GM12872 (cell line): ENCODE data around the gene MFSD2B.

Experiments
- TF ChIP-seq, protein P1 (sequence below): IDR thresholded peaks from 3 replicates; pipeline ENCODE4 v1.5.1; 2011; ENCODE audit warnings: low read depth, mild to moderate bottlenecking, low read length, moderate library complexity; ENCODE audit not compliant: insufficient read depth

The MFSD2B gene

GRCh38 chr2:24072259-24072658 lies 62.4 kb downstream of the MFSD2B start:
- TF ChIP-seq, protein P1, sequence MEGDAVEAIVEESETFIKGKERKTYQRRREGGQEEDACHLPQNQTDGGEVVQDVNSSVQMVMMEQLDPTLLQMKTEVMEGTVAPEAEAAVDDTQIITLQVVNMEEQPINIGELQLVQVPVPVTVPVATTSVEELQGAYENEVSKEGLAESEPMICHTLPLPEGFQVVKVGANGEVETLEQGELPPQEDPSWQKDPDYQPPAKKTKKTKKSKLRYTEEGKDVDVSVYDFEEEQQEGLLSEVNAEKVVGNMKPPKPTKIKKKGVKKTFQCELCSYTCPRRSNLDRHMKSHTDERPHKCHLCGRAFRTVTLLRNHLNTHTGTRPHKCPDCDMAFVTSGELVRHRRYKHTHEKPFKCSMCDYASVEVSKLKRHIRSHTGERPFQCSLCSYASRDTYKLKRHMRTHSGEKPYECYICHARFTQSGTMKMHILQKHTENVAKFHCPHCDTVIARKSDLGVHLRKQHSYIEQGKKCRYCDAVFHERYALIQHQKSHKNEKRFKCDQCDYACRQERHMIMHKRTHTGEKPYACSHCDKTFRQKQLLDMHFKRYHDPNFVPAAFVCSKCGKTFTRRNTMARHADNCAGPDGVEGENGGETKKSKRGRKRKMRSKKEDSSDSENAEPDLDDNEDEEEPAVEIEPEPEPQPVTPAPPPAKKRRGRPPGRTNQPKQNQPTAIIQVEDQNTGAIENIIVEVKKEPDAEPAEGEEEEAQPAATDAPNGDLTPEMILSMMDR = no peak

GRCh38 chr2:24073816-24074215 lies 63.9 kb downstream of the MFSD2B start:
- TF ChIP-seq, protein P1 = no peak

DNA sequence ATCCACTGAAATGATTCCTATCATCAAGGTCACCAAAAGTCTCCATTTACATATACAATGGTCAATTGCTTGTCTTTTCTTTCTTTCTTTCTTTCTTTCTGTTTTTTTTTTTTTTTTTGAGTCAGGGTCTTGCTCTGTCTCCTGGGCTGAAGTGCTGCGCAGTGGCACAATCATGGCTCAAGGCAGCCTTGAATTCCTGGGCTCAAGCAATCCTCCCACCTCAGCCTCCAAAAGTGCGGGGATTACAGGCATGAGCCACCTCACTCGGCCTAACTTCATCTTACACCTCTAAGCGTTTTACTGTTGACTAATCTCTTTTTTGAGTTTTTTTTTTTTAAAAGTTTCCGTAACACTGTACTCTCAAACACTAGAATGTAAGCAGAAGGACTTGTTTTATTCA lies 65.4 kb downstream of the MFSD2B start:
- TF ChIP-seq, protein P1 = no peak
